ENCODE results near the gene PKMYT1. TPM values are rescaled to one million over a fixed set of nuclear protein-coding genes. Genes with fewer than 3 reads are reported as not detected.
A peak's percentile ranks its signal among the peaks of the same experiment; 100 is the strongest.

The PKMYT1 gene
- total and polyA plus RNA-seq, 9 of the 15 experiments (the other 6 are each of a cell fraction or from before 2014, with no cell fraction given), result 8.7 to 201 (median 37.8) TPM

- TF ChIP-seq, protein P1, sequence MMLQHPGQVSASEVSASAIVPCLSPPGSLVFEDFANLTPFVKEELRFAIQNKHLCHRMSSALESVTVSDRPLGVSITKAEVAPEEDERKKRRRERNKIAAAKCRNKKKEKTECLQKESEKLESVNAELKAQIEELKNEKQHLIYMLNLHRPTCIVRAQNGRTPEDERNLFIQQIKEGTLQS (IDR thresholded peaks at IDR 0.05), result no peak
- TF ChIP-seq, protein P1 (CRISPR knock-in tag; conservative IDR thresholded peaks at IDR 0.05), result no peak
Observed at GRCh38 chr16:2974319-2975056, 5.8 kb downstream of the PKMYT1 start (continued).

DNA sequence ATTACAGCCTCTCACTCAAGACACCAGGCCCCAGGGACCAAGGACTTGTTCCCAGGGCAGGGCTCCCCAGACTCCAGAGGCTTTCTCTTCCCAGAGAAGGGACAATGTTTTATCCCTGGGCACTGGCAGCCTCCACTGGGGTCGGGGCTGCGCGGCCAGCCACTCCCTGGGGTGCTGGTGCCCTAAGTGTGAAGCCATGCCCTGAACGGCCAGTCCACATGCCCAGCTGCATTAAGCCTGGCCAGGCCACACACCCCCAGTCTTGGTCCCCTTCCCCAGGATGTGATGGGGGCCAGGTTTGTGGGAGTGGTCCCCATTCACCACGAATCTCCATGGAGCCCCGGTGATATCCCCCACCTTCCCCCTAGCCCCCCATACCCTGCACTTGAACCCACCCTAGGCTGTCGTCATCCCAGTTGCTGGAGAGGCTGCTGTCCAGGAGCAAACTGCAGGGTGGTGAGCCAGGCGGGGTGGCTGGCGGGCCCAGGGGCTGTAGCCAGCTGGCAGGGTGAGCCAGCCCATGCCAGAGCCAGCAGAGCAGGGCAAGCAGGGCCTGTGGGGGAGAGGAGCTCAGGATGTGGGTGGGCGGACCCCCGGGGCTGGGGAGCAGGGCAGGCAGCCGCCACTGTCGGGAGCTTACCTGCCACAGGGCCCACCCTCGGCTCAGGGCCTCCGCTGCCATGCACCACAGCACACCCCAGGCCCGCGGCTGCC lies 6.5 kb downstream of the PKMYT1 start:
- DNase-seq (ENCODE audit: extremely low read depth in 1 of 4, low spot score in 3 of 4) (no peak), FAIRE-seq (no peak), ATAC-seq (no peak)
- no TSS peak for BruUV-seq (replicated peaks)
- peak overlapping the region in 1 of 2 experiments; percentile 81; a peak in 2 of 4 replicates for H3K9ac ChIP-seq (ENCODE audit: insufficient read depth in 1 of 2, low read depth in 2 of 2, low read length in 2 of 2)
- POLR2A ChIA-PET, result interaction anchor here (0.5 to 2.1 kb wide), 6 partner anchors 8 to 171 kb away, joined by 3 to 17 read pairs (median 3); partner anchors contain the start of gene PKMYT1
- H2AFZ ChIP-seq (ENCODE audit: low read depth, low read length), result no peak overlapping the region
- intact Hi-C loops (cut with micrococcal nuclease), result no loop called here
- H3K27ac ChIP-seq (ENCODE audit: extremely low read depth, low read depth, low read length), result 0 out of 3 replicates have a peak overlapping the region, but pooled peaks have one; percentile 28
- no peak overlapping the region for H3K4me3 ChIP-seq
- peaks cover 25% of the 10 kb centered on the region for H4K20me1 ChIP-seq (replicated peaks; ENCODE audit: control insufficient read depth, insufficient read depth, low read length)
- H3K4me2 ChIP-seq (ENCODE audit: insufficient read depth, low read length), result no peak overlapping the region
- peaks cover 9 to 92% of the 10 kb centered on the region in 2 experiments; a peak in 4 of 5 replicates for H3K4me1 ChIP-seq (replicated peaks in 1 of 2; ENCODE audit: control insufficient read depth in 2 of 2, insufficient read depth in 2 of 2, low read length in 2 of 2)
- H3K9me3 ChIP-seq (replicated peaks; ENCODE audit: control insufficient read depth, insufficient read depth, low read depth, low read length), result no peaks in the 10 kb centered on the region
- H3K27me3 ChIP-seq (ENCODE audit: control insufficient read depth in 2 of 2, insufficient read depth in 2 of 2, low read length in 2 of 2), result no peaks in the 10 kb centered on the region
- WGBS (ENCODE audit: insufficient coverage, low coverage, missing lambda C conversion rate), result 86% methylated on average over 11 of the region's 17 CpGs
- peaks cover 46% of the 10 kb centered on the region for H3K79me2 ChIP-seq (ENCODE audit: control insufficient read depth, insufficient read depth, low read length)
- CTCF ChIA-PET (ENCODE audit: low intra/inter-chr PET ratio), result no interaction called here
- H3K36me3 ChIP-seq (ENCODE audit: control insufficient read depth, insufficient read depth, low read length), result peaks cover 78% of the 10 kb centered on the region; the same call in 2 of the 3 replicates
- peaks cover 3% of the 10 kb centered on the region for H3K9me1 ChIP-seq (ENCODE audit: control insufficient read depth, insufficient read depth, low read length)
- in situ Hi-C loops (cut with MboI), result no loop called here
- TF ChIP-seq PBX2 (CRISPR knock-in tag; IDR thresholded peaks at IDR 0.05; ENCODE audit: low read depth), result no peak
- no peak for TF ChIP-seq PBX2 (tag; conservative IDR thresholded peaks at IDR 0.05; ENCODE audit: low read depth)
- no peak for TF ChIP-seq ZNF431 (CRISPR knock-in tag; IDR thresholded peaks at IDR 0.05)
- TF ChIP-seq POLR2G (IDR thresholded peaks at IDR 0.05; ENCODE audit: low read depth, low read length), result peak; percentile 78
- peak; percentile 12; the same call in 1 of the 2 replicates for TF ChIP-seq SUPT5H (IDR thresholded peaks at IDR 0.05)
- TF ChIP-seq TFAP4 (CRISPR knock-in tag; IDR thresholded peaks at IDR 0.05; ENCODE audit: borderline replicate concordance), result 0 out of 2 replicates have a peak, but pooled peaks have one; percentile 21
- TF ChIP-seq HBP1 (CRISPR knock-in tag; IDR thresholded peaks at IDR 0.05), result no peak
- TF ChIP-seq LARP7 (IDR thresholded peaks at IDR 0.05), result no peak
- no peak for TF ChIP-seq CAMTA2 (CRISPR knock-in tag; conservative IDR thresholded peaks at IDR 0.05)
